Heart left ventricle (tissue), 16 donors: ENCODE results near the gene TIMM22. TPM values are rescaled to one million over a fixed set of nuclear protein-coding genes. Genes with fewer than 3 reads are reported as not detected.

Source experiments
- ATAC-seq, 4 donors: fragments of 200-7000 bp; cut with Tn5 transposase; one replicate each; pipeline ENCODE4 v1.9.1; 2020 to 2022; ENCODE audit warnings: moderate library complexity in 4 of 4, mild to moderate bottlenecking in 3 of 4, moderate number of reproducible peaks in 1 of 4
- DNase-seq, 5 donors: peaks; one replicate each; pipeline ENCODE4 v3.0.0-alpha.2; 2020
- H3K27ac ChIP-seq, 12 donors: fragments of 200-600 bp; sonication (generic) in 4 of 12; one replicate each; pipeline versions ENCODE4 v1.5.0 to v1.8.0; 2016 to 2022; ENCODE audit warnings: mild to moderate bottlenecking in 2 of 12
- H3K27me3 ChIP-seq, 9 donors: fragments of 200-600 bp; sonication (generic) in 2 of 9; one replicate each; pipeline versions ENCODE4 v1.5.1 to v1.8.0; 2016 to 2022; ENCODE audit warnings: mild to moderate bottlenecking in 3 of 9
- H3K36me3 ChIP-seq, 9 donors: fragments of 200-600 bp; sonication (generic) in 2 of 9; one replicate each; pipeline versions ENCODE4 v1.5.0 to v1.8.0; 2018 to 2022; ENCODE audit warnings: mild to moderate bottlenecking in 2 of 9
- H3K4me1 ChIP-seq, 12 donors: fragments of 200-600 bp; sonication (generic) in 4 of 12; one replicate each; pipeline versions ENCODE4 v1.5.0 to v1.8.0; 2016 to 2022; ENCODE audit warnings: mild to moderate bottlenecking in 3 of 12
- H3K4me3 ChIP-seq, 12 donors: fragments of 200-600 bp; sonication (generic) in 4 of 12; one replicate each; pipeline versions ENCODE4 v1.5.0 to v1.8.0; 2017 to 2022; ENCODE audit warnings: mild to moderate bottlenecking in 9 of 12, moderate library complexity in 4 of 12
- H3K9me3 ChIP-seq, 12 donors: fragments of 200-600 bp; sonication (generic) in 4 of 12; one replicate each; pipeline versions ENCODE4 v1.5.0 to v1.8.0; 2016 to 2022; ENCODE audit warnings: mild to moderate bottlenecking in 1 of 12
- CTCF ChIP-seq, 12 donors: fragments of 200-600 bp; sonication (generic) in 4 of 12; IDR thresholded peaks; one replicate each; pipeline versions ENCODE4 v1.5.0 to v1.8.0; 2018 to 2022; ENCODE audit warnings: antibody characterized with exemption in 12 of 12, mild to moderate bottlenecking in 5 of 12
- POLR2A ChIP-seq, 2 donors: fragments of 450-650 bp; IDR thresholded peaks; one replicate each; pipeline ENCODE4 v1.6.1; 2017; ENCODE audit warnings: antibody characterized with exemption in 2 of 2, mild to moderate bottlenecking in 2 of 2, moderate library complexity in 2 of 2
- WGBS, 4 donors: extraction: QIAGEN DNeasy Blood & Tissue Kit in 2 of 4; methylation state at CpG; one replicate each; pipeline versions ENCODE4 v1.1.5 to v1.1.7; 2013 to 2018; 5-methylcytosine and 5-hydroxymethylcytosine counted together
- intact Hi-C, 10 donors: fragments of 100-400 bp; cut with DNase I; formaldehyde crosslinking; loops; one replicate each; pipeline versions ENCODE4 v1.11.1 to v1.14.2; 2022
- long read RNA-seq, 3 donors: library from polyadenylated mRNA; unstranded; transcript quantifications; one replicate each; pipeline ENCODE4 v2.0.0, GENCODE V29; 2020 to 2021
- polyA plus RNA-seq, 2 donors: library from polyadenylated mRNA; stranded (reverse); fragments of 200-250 nt; gene quantifications; one replicate each; pipeline ENCODE4 v1.2.3, GENCODE V29; 2013
- total RNA-seq, 9 donors: library from RNA; depleted of rRNA in 2 of 9; stranded (reverse); fragments of >200 nt in 2 of 9; fragmentation: NEBNext Ultra II Directional in 3 of 9; extraction: Animal tissue kit (Norgen Biotek cat#: 25700) in 3 of 9; gene quantifications; one replicate each; pipeline versions ENCODE4 v1.1.0 to v1.2.4, GENCODE V29; 2016 to 2023
- donor health status: ischemic (EF 13 %, LVEDD 7.1; RV severe dilation, severe dysfunction).
- donor health status: healthy with polysubstance abuse.
- donor health status: DM: no; HTN: yes; CAD: no.
- donor health status: DM: no; HTN: no; CAD: no.
- donor health status: ischemic (EF 25% LVEDD 6.9; RV normal size, moderate dysfunction).
- donor health status: ischemic (EF 25% LVEDD 5.7; RV mildly dilated, moderate dysfunction).
- donor health status: healthy.
- donor health status: DM: yes; HTN: yes; CAD: no.
- donor health status: ischemic (EF 35%, LVEDD 5.7; RV mildly dilated, moderate dysfunction).
- donor health status: nonischemic (EF 11% LVEDD 7.7; RV severe dilation, severe dysfunction).
- donor health status: DM: yes; HTN: yes; CAD: no.
- donor health status: PGD.
- donor health status: ischemic (EF 29% LVEDD 5.4; RV normal size, mild dysfunction).
- donor health status: nonischemic (EF 23%, LVEDD 6.1; RV moderate dilation, normal function).

TIMM22 gene
- total RNA-seq (10 to 100 TPM; 12.5 to 20.4 (median 16.5) TPM), polyA plus RNA-seq (10 to 100 TPM; 16.0 to 19.8 TPM)
- long read RNA-seq, donor 1, transcript TIMM22-201 (4 exons, 3,194 nt), result major isoform, 59 of 69 reads
- long read RNA-seq, donor 1, partial matches to known transcripts, result 7 of 69 reads
- long read RNA-seq, donor 1, other reads (novel, unspliced or antisense), result 3 of 69 reads
- long read RNA-seq, donor 2, transcript TIMM22-201 (4 exons, 3,194 nt), result major isoform, 233 of 243 reads
- long read RNA-seq, donor 2, partial matches to known transcripts, result 3 of 243 reads
- long read RNA-seq, donor 2, other reads (novel, unspliced or antisense), result 7 of 243 reads
- long read RNA-seq, donor 3, transcript TIMM22-201 (4 exons, 3,194 nt), result major isoform, 60 of 64 reads
- long read RNA-seq, donor 3, partial matches to known transcripts, result 3 of 64 reads
- long read RNA-seq, donor 3, other reads (novel, unspliced or antisense), result 1 of 64 reads

DNA sequence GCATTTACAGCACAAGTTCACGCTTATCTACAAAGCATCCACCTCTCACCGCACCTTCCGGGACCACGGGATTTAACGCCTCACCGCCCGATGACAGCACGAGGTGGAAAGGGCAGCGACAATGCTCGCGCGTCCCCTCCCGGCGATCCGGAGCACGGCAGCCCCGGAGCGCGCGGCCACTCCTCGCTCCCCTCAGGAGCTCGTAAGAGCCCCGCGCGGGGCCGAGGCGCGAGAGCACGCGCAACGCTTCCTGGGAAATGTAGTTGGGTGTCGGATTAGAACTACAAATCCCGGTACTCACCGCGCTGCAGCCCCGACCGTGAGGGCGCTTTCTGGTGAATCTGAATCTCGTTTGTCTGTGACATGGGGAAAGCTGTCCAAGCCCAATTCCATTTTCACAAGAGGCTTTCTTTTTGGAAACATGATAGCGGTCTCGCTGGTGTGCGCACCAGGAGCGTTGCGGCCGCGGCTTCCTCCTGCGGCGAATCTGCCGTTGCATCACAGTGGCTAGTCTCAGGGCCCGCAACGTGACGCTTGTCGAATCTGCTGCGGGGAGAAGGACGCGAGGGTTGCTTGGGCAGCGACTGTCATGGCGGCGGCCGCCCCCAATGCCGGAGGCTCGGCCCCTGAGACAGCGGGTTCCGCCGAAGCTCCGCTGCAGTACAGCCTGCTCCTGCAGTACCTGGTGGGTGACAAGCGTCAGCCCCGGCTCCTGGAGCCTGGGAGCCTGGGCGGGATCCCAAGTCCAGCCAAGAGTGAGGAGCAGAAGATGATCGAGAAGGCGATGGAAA lies at the start of gene TIMM22:
TSS of gene TIMM22 (plus strand) at position 576 of the 791 bp plus-strand sequence. CDS start at position 590, 14 bp downstream.
- WGBS, 4 donors, result 0 to 1% (median 0%) methylated on average over 29 to 71 of the region's 71 CpGs
- intact Hi-C loops, result loop anchor here in 5 of 10 donors (2.0 to 5.0 kb wide), 6 partner anchors 18 to 854 kb away; partner anchors contain the start of gene NXN (in 1 of the 5)
- peaks cover 0 to 34% (median 25%) of the 10 kb centered on the region in 9 donors for H3K36me3 ChIP-seq

DNA sequence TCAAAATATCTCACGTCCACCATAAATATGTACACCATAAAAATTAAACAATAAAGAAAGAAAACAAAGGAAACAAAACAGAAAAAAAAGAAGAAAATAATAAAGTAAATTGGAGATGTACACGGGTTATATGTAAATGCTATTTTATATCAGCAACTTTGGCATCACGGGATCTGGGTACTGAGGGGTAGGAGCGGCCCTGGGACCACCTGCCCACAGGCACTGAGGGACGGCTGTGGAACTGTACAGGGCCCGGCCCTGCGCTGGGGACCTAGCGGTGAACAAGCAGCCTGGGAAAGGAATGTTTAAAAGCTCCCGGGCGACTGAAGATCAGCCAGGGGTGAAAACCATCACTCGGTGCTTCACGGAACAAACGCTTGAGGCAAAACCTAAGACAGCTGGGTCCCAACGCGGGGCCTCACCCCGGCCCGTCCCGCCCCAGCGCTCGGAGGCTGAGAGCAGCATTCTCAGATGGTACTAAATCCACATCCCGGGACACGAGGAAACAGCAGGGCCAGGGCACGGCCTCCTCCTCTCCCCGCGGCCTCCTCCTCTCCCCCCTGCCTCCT lies 48.6 kb upstream of the TIMM22 start:
- WGBS, 4 donors, result 84 to 95% (median 89%) methylated on average over 24 to 25 of the region's 25 CpGs
- Histone ChIP-seq H3K27ac (peak overlapping the region in 1 of 12 donors; percentile 78), H3K9me3 (no peaks in the 10 kb centered on the region), H3K36me3 (no peaks in the 10 kb centered on the region), H3K27me3 (no peaks in the 10 kb centered on the region), H3K4me1 (peaks cover 0 to 13% (median 4%) of the 10 kb centered on the region in 12 donors), H3K4me3 (no peak overlapping the region)
- DNase-seq (peak in 1 of 5 donors; percentile 34), ATAC-seq (no peak)
- TF ChIP-seq POLR2A (IDR thresholded peaks at IDR 0.05) (no peak), CTCF (IDR thresholded peaks at IDR 0.05) (no peak)
- intact Hi-C loops, result no loop called here

More for the DNA sequence above, at the start of gene TIMM22:
- Histone ChIP-seq H3K4me1 (peaks cover 6 to 48% (median 38%) of the 10 kb centered on the region in 12 donors), H3K9me3 (peaks cover 0 to 13% (median 0%) of the 10 kb centered on the region in 12 donors), H3K27me3 (no peaks in the 10 kb centered on the region), H3K4me3 (peak within 1 kb of the TSS; percentile 75 to 100 (median 86)), H3K27ac (peak within 1 kb of the TSS; percentile 78 to 99 (median 92))
- peak; percentile 92 to 95 (median 95) for DNase-seq
- peak; percentile 93 to 96 (median 95) for ATAC-seq
- TF ChIP-seq POLR2A (IDR thresholded peaks at IDR 0.05) (peak; percentile 2 to 59), CTCF (IDR thresholded peaks at IDR 0.05) (peak; percentile 84 to 98 (median 93))

DNA sequence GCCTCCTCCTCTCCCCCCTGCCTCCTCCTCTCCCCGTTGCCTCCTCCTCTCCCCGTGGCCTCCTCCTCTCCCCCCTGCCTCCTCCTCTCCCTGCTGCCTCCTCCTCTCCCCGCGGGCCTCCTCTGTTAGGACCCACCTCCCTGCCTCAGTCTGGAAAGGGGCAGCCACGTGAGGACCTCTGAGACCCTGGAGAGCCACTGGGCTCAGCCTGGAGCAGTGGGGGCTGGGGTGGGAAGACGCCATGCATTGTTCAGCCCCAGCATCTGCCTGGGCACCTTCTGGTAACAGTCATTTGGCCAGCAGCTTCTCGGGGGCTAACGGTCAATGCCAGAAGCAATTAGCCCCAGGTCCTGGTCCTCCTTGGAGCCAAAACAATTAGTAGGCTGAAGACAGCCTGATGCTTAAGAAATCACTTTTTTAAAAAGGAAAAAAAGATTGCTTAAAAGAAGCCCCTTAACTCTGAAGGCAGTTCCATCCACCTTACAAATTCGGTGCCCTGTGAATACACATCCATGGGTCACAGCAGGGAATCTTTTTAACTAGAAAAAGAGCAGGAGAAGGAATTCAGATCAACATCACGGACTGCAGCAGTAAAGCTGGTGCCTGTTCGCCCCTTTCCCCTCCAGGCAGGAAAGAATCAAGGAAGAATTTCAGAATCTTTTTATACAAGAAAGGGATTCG lies 47.2 kb upstream of the TIMM22 start:
- no peaks in the 10 kb centered on the region for H3K36me3 ChIP-seq
- H3K27ac ChIP-seq, result peak overlapping the region in 1 of 12 donors; percentile 87
- intact Hi-C loops, result no loop called here
- H3K27me3 ChIP-seq, result no peaks in the 10 kb centered on the region
- H3K4me3 ChIP-seq, result no peak overlapping the region
- peaks cover 0 to 18% (median 7%) of the 10 kb centered on the region in 12 donors for H3K4me1 ChIP-seq
- TF ChIP-seq CTCF (IDR thresholded peaks at IDR 0.05) (no peak), POLR2A (IDR thresholded peaks at IDR 0.05) (no peak)
- no peaks in the 10 kb centered on the region for H3K9me3 ChIP-seq
- DNase-seq (peak in 1 of 5 donors; percentile 28), ATAC-seq (no peak)
- 76 to 88% (median 82%) methylated on average over 10 to 12 of the region's 12 CpGs for WGBS, 4 donors
